HepG2 (cell line): ENCODE measurements around the gene YPEL3. TPM values are rescaled to one million over a fixed set of nuclear protein-coding genes. Genes with fewer than 3 reads are reported as not detected.

Experiments
- CAMTA2 ChIP-seq: sonication (generic); formaldehyde crosslinking; IDR thresholded peaks from 2 replicates; pipeline ENCODE4 v1.4.0; 2020; ENCODE audit warnings: mild to moderate bottlenecking, missing genetic modification reagents, borderline replicate concordance
- GFI1 ChIP-seq: sonication (generic); formaldehyde crosslinking; IDR thresholded peaks from 2 replicates; pipeline ENCODE4 v1.5.0; 2020; ENCODE audit warnings: missing genetic modification reagents, mild to moderate bottlenecking, borderline replicate concordance
- HDAC1 ChIP-seq: sonication (generic); formaldehyde crosslinking; IDR thresholded peaks from 2 replicates; pipeline ENCODE4 v1.5.1; 2020; ENCODE audit warnings: mild to moderate bottlenecking, missing genetic modification reagents
- MTA1 ChIP-seq: sonication (generic); formaldehyde crosslinking; IDR thresholded peaks from 2 replicates; pipeline ENCODE4 v1.4.0; 2020; ENCODE audit warnings: missing genetic modification reagents, mild to moderate bottlenecking, borderline replicate concordance
- NONO ChIP-seq, 2 experiments: fragments of 450-650 bp in 1 of 2; sonication (generic) in 1 of 2; formaldehyde crosslinking in 1 of 2; IDR thresholded peaks in 1 of 2; conservative IDR thresholded peaks in 1 of 2; 2 replicates each; pipeline versions ENCODE4 v1.6.1 to v1.8.0; 2017 to 2022; ENCODE audit warnings: mild to moderate bottlenecking in 1 of 2, missing genetic modification reagents in 1 of 2, moderate library complexity in 1 of 2
- RNF2 ChIP-seq: fragments of 450-650 bp; conservative IDR thresholded peaks from 2 replicates; pipeline ENCODE4 v1.6.1; 2016; ENCODE audit warnings: low read depth
- ZBTB1 ChIP-seq: sonication (generic); formaldehyde crosslinking; IDR thresholded peaks from 2 replicates; pipeline ENCODE4 v1.4.0; 2020; ENCODE audit warnings: missing genetic modification reagents, borderline replicate concordance
- ZFX ChIP-seq: sonication (generic); formaldehyde crosslinking; IDR thresholded peaks from 2 replicates; pipeline ENCODE4 v1.4.0; 2020; ENCODE audit warnings: mild to moderate bottlenecking, low read depth, missing genetic modification reagents, moderate library complexity
- ZNF34 ChIP-seq: sonication (generic); formaldehyde crosslinking; IDR thresholded peaks from 2 replicates; pipeline ENCODE4 v1.4.0; 2020; ENCODE audit warnings: mild to moderate bottlenecking, missing genetic modification reagents, borderline replicate concordance
- ZNF670 ChIP-seq: sonication (generic); formaldehyde crosslinking; IDR thresholded peaks from 2 replicates; pipeline ENCODE4 v1.8.0; 2022; ENCODE audit warnings: mild to moderate bottlenecking, missing genetic modification reagents, borderline replicate concordance
- polyA plus RNA-seq, 8 experiments: library from polyadenylated mRNA; depleted of rRNA in 3 of 8; stranded (reverse) in 7 of 8; unstranded in 1 of 8; fragments of >200 nt; fragmentation: Illumina TruSeq in 4 of 8; extraction: Trizol in 4 of 8; gene quantifications; 2 replicates each; pipeline versions ENCODE4 v1.2.1 to v1.2.3, GENCODE V29; 2011 to 2016; ENCODE audit warnings: low read depth in 4 of 8, missing spikeins in 1 of 8, mixed read lengths in 1 of 8; ENCODE audit not compliant: insufficient read depth in 1 of 8
- total RNA-seq, 5 experiments: library from RNA; depleted of rRNA; stranded (reverse); fragments of >200 nt; fragmentation: Illumina TruSeq; extraction: Trizol; gene quantifications; 2 replicates each; pipeline ENCODE4 v1.2.3, GENCODE V29; 2016; ENCODE audit warnings: low read depth in 1 of 5
- TF ChIP-seq, protein P1 (sequence below), 2 experiments: sonication (generic) in 1 of 2; formaldehyde crosslinking in 1 of 2; IDR thresholded peaks; 2 replicates each; pipeline versions ENCODE4 v1.4.0 to v1.6.1; 2018 to 2020; ENCODE audit warnings: missing genetic modification reagents in 2 of 2, borderline replicate concordance in 1 of 2, low read depth in 1 of 2, mild to moderate bottlenecking in 1 of 2, missing biosample characterization in 1 of 2
- TF ChIP-seq, protein P2 (sequence below): sonication (generic); formaldehyde crosslinking; IDR thresholded peaks from 2 replicates; pipeline ENCODE4 v1.4.0; 2020; ENCODE audit warnings: mild to moderate bottlenecking, low read depth, missing genetic modification reagents
- TF ChIP-seq, protein P3 (sequence below): sonication (generic); formaldehyde crosslinking; IDR thresholded peaks from 2 replicates; pipeline ENCODE4 v1.4.0; 2020; ENCODE audit warnings: missing genetic modification reagents
- TF ChIP-seq, protein P4 (sequence below): sonication (generic); formaldehyde crosslinking; IDR thresholded peaks from 2 replicates; pipeline ENCODE4 v1.4.0; 2020; ENCODE audit warnings: missing genetic modification reagents
- TF ChIP-seq, protein P5 (sequence below): sonication (generic); formaldehyde crosslinking; IDR thresholded peaks from 2 replicates; pipeline ENCODE4 v1.5.0; 2020; ENCODE audit warnings: mild to moderate bottlenecking, missing genetic modification reagents, borderline replicate concordance

YPEL3 gene
- total and polyA plus RNA-seq, 2 of the 13 experiments (the other 11 are each of a cell fraction or from before 2014, with no cell fraction given) = 5.4 to 47.0 TPM

DNA sequence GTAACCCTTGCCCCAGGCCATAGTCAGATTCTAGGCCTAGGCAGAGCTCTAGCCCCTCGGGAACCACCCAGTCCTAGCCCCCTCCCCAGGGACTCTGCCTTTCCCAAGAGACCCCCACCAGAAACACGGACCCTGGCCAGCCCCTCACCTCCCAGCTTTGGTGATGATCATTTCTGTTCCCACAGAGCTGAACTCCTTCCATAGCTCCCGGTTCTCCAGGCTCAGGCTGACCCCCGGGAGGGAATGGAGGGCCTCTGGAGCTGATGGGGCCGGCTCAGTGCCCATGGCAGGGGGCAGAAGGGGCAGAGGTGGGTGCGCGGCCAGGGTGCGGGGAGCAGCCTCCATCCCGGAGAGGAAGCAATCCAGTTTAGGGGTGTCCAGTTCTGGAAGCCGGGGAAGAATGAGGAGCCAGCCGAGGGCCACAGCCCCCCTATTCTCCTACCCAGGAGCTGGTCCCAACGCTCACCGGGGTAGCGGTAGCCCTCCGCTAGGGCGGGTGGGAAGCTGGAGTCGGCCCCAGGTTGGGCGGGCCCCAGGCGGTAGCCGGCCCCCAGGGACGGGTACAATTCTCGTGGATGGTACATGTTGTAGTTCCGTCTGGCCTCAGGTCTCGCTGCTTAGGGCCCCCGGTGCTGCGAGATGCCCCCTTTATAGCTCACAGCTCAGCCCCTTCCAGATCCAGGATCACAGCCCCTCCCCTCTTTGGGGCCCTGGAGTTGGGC lies 5.2 kb downstream of the YPEL3 start (continued):
- TF ChIP-seq, protein P1, sequence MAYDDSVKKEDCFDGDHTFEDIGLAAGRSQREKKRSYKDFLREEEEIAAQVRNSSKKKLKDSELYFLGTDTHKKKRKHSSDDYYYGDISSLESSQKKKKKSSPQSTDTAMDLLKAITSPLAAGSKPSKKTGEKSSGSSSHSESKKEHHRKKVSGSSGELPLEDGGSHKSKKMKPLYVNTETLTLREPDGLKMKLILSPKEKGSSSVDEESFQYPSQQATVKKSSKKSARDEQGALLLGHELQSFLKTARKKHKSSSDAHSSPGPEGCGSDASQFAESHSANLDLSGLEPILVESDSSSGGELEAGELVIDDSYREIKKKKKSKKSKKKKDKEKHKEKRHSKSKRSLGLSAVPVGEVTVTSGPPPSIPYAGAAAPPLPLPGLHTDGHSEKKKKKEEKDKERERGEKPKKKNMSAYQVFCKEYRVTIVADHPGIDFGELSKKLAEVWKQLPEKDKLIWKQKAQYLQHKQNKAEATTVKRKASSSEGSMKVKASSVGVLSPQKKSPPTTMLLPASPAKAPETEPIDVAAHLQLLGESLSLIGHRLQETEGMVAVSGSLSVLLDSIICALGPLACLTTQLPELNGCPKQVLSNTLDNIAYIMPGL (CRISPR knock-in tag; IDR thresholded peaks at IDR 0.05; ENCODE audit: borderline replicate concordance in 1 of 2, low read depth in 1 of 2) = 0 out of 4 replicates have a peak, but pooled peaks of 1 of the 2 experiments have one; percentile 11
- TF ChIP-seq, protein P2, sequence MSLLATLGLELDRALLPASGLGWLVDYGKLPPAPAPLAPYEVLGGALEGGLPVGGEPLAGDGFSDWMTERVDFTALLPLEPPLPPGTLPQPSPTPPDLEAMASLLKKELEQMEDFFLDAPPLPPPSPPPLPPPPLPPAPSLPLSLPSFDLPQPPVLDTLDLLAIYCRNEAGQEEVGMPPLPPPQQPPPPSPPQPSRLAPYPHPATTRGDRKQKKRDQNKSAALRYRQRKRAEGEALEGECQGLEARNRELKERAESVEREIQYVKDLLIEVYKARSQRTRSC (CRISPR knock-in tag) = no peak
- TF ChIP-seq ZNF670 (CRISPR knock-in tag) = 0 out of 2 replicates have a peak, but pooled peaks have one; percentile 48
- no peak for TF ChIP-seq RNF2
- peak; percentile 63; the same call in 1 of the 2 replicates for TF ChIP-seq CAMTA2
- TF ChIP-seq, protein P3, sequence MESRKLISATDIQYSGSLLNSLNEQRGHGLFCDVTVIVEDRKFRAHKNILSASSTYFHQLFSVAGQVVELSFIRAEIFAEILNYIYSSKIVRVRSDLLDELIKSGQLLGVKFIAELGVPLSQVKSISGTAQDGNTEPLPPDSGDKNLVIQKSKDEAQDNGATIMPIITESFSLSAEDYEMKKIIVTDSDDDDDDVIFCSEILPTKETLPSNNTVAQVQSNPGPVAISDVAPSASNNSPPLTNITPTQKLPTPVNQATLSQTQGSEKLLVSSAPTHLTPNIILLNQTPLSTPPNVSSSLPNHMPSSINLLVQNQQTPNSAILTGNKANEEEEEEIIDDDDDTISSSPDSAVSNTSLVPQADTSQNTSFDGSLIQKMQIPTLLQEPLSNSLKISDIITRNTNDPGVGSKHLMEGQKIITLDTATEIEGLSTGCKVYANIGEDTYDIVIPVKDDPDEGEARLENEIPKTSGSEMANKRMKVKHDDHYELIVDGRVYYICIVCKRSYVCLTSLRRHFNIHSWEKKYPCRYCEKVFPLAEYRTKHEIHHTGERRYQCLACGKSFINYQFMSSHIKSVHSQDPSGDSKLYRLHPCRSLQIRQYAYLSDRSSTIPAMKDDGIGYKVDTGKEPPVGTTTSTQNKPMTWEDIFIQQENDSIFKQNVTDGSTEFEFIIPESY (CRISPR knock-in tag) = peak; percentile 92
- no peak for TF ChIP-seq NONO (IDR thresholded peaks at IDR 0.05)
- 0 out of 2 replicates have a peak, but pooled peaks have one; percentile 47 for TF ChIP-seq NONO (CRISPR knock-in tag; conservative IDR thresholded peaks at IDR 0.05)
- peak; percentile 38; the same call in 1 of the 2 replicates for TF ChIP-seq GFI1
- TF ChIP-seq ZNF34 (CRISPR knock-in tag) = 0 out of 2 replicates have a peak, but pooled peaks have one; percentile 18
- no peak for TF ChIP-seq ZBTB1
- peak; percentile 21; the same call in 1 of the 2 replicates for TF ChIP-seq HDAC1 (CRISPR knock-in tag)
- peak; percentile 40; the same call in 1 of the 2 replicates for TF ChIP-seq ZFX (CRISPR knock-in tag)
- TF ChIP-seq, protein P4, sequence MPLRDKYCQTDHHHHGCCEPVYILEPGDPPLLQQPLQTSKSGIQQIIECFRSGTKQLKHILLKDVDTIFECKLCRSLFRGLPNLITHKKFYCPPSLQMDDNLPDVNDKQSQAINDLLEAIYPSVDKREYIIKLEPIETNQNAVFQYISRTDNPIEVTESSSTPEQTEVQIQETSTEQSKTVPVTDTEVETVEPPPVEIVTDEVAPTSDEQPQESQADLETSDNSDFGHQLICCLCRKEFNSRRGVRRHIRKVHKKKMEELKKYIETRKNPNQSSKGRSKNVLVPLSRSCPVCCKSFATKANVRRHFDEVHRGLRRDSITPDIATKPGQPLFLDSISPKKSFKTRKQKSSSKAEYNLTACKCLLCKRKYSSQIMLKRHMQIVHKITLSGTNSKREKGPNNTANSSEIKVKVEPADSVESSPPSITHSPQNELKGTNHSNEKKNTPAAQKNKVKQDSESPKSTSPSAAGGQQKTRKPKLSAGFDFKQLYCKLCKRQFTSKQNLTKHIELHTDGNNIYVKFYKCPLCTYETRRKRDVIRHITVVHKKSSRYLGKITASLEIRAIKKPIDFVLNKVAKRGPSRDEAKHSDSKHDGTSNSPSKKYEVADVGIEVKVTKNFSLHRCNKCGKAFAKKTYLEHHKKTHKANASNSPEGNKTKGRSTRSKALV = no peak
- TF ChIP-seq MTA1 (CRISPR knock-in tag) = no peak
- TF ChIP-seq, protein P5, sequence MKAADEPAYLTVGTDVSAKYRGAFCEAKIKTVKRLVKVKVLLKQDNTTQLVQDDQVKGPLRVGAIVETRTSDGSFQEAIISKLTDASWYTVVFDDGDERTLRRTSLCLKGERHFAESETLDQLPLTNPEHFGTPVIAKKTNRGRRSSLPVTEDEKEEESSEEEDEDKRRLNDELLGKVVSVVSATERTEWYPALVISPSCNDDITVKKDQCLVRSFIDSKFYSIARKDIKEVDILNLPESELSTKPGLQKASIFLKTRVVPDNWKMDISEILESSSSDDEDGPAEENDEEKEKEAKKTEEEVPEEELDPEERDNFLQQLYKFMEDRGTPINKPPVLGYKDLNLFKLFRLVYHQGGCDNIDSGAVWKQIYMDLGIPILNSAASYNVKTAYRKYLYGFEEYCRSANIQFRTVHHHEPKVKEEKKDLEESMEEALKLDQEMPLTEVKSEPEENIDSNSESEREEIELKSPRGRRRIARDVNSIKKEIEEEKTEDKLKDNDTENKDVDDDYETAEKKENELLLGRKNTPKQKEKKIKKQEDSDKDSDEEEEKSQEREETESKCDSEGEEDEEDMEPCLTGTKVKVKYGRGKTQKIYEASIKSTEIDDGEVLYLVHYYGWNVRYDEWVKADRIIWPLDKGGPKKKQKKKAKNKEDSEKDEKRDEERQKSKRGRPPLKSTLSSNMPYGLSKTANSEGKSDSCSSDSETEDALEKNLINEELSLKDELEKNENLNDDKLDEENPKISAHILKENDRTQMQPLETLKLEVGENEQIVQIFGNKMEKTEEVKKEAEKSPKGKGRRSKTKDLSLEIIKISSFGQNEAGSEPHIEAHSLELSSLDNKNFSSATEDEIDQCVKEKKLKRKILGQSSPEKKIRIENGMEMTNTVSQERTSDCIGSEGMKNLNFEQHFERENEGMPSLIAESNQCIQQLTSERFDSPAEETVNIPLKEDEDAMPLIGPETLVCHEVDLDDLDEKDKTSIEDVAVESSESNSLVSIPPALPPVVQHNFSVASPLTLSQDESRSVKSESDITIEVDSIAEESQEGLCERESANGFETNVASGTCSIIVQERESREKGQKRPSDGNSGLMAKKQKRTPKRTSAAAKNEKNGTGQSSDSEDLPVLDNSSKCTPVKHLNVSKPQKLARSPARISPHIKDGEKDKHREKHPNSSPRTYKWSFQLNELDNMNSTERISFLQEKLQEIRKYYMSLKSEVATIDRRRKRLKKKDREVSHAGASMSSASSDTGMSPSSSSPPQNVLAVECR = 0 out of 2 replicates have a peak, but pooled peaks have one; percentile 19
